Naive B cell (primary cell): ENCODE measurements around the gene MEF2B. TPM values are rescaled to one million over a fixed set of nuclear protein-coding genes. Genes with fewer than 3 reads are reported as not detected.

Experiments used
- polyA plus RNA-seq, 6 donors: library from polyadenylated mRNA; unstranded; fragments of 300-500 nt; fragmentation: Illumina TruSeq; gene quantifications; one replicate each; pipeline ENCODE4 v1.2.3, GENCODE V29; 2021; ENCODE audit warnings: low read depth in 6 of 6

Gene MEF2B
- polyA plus RNA-seq, 6 donors from 2014 or later, result 0.19 to 1.4 (median 0.38) TPM; not detected in 2

Other genes with a start within 250 kb of the MEF2B start
- under 1 TPM in 3 of 6 donors, not detected in 3; 0.44 to 0.69 (median 0.49) TPM for gene HOMER3, start 229.0 kb downstream of the MEF2B start, polyA plus RNA-seq
- 10 to 100 TPM in 2 of 6 donors, 1 to 10 TPM in 4; 7.2 to 16.3 (median 9.2) TPM for gene SUGP2, start 136.7 kb downstream of the MEF2B start, polyA plus RNA-seq
- 10 to 100 TPM; 23.6 to 37.9 (median 28.6) TPM for gene ARMC6, start 136.7 kb downstream of the MEF2B start, polyA plus RNA-seq
- 10 to 100 TPM; 13.5 to 34.1 (median 19.0) TPM for gene SLC25A42, start 106.3 kb downstream of the MEF2B start, polyA plus RNA-seq
- 10 to 100 TPM; 15.0 to 22.9 (median 18.3) TPM for gene TMEM161A, start 31.8 kb downstream of the MEF2B start, polyA plus RNA-seq
- 10 to 100 TPM; 26.2 to 31.6 (median 28.2) TPM for gene BORCS8, start 21.9 kb upstream of the MEF2B start, polyA plus RNA-seq
- gene RFXANK, start 22.0 kb upstream of the MEF2B start, polyA plus RNA-seq, result 100 to 1,000 TPM in 1 of 6 donors, 10 to 100 TPM in 5; 74.7 to 141 (median 85.8) TPM
- 10 to 100 TPM; 25.6 to 38.4 (median 31.4) TPM for gene NR2C2AP, start 33.2 kb upstream of the MEF2B start, polyA plus RNA-seq
- not detected for gene NCAN, start 41.7 kb upstream of the MEF2B start, polyA plus RNA-seq
- not detected for gene TM6SF2, start 103.0 kb upstream of the MEF2B start, polyA plus RNA-seq
- 10 to 100 TPM; 22.8 to 45.7 (median 26.5) TPM for gene SUGP1, start 150.2 kb upstream of the MEF2B start, polyA plus RNA-seq
- gene MAU2, start 150.6 kb upstream of the MEF2B start, polyA plus RNA-seq, result 10 to 100 TPM; 17.6 to 39.9 (median 24.2) TPM
- gene GATAD2A, start 235.4 kb upstream of the MEF2B start, polyA plus RNA-seq, result 10 to 100 TPM in 3 of 6 donors, 1 to 10 TPM in 3; 2.2 to 19.2 (median 10.6) TPM